ENCODE measurements around the gene SLC22A14. TPM values are rescaled to one million over a fixed set of nuclear protein-coding genes. Genes with fewer than 3 reads are reported as not detected.
"Not testable (repeated sequence)": the region's sequence is repeated elsewhere in the genome, so short reads cannot be mapped to it uniquely, and the experiment has no call there.

Gene SLC22A14, protein sequence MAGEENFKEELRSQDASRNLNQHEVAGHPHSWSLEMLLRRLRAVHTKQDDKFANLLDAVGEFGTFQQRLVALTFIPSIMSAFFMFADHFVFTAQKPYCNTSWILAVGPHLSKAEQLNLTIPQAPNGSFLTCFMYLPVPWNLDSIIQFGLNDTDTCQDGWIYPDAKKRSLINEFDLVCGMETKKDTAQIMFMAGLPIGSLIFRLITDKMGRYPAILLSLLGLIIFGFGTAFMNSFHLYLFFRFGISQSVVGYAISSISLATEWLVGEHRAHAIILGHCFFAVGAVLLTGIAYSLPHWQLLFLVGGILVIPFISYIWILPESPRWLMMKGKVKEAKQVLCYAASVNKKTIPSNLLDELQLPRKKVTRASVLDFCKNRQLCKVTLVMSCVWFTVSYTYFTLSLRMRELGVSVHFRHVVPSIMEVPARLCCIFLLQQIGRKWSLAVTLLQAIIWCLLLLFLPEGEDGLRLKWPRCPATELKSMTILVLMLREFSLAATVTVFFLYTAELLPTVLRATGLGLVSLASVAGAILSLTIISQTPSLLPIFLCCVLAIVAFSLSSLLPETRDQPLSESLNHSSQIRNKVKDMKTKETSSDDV
- polyA plus RNA-seq (ENCODE audit: insufficient read length in 4 of 4): under 1 TPM; 0.21 to 0.99 (median 0.64) TPM

DNA sequence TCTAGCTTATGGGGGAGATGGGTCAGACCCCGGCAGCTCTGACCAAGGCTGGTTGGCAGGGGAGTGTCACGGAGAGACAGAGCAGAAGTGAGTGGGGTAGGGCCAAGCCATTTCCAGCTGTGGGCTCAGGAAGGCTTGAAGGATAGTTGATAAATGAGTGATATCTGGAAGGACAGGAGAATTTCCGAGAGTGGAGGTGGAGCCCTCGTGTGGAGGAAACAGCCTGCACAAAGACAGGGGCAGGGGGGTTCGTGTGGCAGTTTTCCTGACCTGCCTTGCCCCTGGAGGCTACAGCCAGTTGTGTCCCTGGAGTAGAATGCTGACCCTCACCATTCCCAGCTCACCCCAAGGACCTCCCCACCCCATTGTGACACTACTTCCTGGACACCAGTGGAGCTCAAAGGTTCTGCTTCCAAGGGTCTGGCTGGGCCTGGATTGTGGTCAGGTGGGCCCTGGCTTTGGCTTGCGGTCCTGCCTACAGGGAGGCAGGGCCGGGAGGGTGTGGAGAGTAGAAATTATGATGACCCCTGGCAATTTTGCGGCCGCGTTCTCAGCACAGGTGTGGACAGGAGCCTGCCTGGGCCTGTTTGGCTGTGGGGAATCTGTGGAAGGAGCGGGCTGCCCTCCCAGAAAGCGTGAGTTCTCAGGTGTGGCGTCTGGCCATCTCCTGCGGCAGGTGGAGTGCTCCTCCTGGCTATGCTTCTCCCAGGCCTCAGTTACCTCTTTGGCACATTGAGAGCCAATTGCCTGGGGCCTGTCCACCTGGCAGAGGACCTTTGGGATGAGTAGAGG lies at the start of gene SLC22A14:
Gene SLC22A14 (plus strand): TSS at position 400 of the 792 bp plus-strand sequence. CDS start 23,733 bp downstream, outside the sequence.
- DNase-seq (ENCODE audit: low read depth in 4 of 4, low spot score in 2 of 4): no peak

DNA sequence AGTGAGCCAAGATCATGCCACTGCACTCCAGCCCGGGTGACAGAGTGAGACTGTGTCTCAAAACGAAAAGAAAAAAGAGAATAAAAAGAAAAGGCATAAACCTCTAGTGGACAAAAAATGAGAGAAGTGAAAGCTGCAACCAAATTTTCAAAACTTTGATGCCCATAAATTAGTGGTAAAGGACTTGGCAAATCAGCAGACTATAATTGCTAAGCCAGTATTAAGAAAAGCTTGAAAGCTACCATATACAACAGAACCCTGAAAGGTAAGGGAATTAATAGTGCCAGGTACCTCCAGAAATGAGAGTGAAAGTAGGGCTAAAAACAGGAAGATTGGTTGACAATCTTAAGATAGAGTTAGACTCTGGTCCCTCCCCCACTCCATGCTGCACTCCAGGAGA lies 49.4 kb upstream of the SLC22A14 start:
- DNase-seq (ENCODE audit: low read depth in 4 of 4, low spot score in 2 of 4): no peak

DNA sequence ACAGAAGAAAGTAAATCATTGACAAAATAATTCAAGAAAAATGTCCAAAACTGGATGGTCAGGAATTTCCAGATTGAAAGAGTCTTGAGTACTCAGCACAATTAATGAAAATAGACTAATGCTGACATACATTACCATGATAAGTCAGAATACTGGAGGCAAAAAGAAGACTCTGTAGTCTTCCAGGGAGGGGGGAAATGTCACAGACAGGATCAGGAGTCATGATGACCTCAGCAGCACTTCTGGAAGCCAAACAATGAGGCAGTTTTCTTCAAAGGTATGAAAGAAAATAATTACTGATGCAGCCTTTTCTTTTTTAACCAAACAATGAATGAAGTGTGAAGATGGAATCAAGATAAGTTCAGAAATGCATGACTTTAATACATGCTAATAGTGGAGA lies 46.6 kb upstream of the SLC22A14 start:
- no peak for DNase-seq (ENCODE audit: low read depth in 4 of 4, low spot score in 2 of 4)

DNA sequence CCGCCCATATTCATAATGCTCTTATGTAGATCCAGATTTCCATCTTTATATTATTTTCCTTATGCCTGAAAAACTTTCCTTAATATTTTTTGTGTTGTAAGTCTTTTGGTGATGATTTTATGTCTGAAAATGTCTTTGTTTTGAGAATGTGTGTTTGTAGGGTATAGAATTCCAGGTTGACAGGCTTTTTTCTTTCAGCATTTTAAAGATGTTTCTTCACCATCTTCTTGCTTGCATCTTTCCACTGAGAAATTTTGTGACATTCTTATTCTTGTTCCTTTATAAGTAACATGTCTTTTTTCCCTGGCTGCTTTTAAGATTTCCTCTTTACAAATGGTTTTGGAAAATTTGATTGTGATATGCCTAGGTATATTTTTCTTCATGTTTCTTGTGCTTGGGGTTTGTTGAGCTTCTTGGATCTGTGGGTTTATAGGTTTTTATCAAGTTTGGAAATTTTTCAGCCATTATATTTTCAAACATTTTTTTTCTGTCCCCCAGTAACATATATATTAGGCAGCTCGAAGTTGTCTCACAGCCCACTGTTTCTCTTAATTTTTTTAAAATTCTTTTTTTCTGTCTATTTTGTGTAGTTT lies 43.6 kb upstream of the SLC22A14 start:
- DNase-seq (ENCODE audit: low read depth in 4 of 4, low spot score in 2 of 4): no peak

DNA sequence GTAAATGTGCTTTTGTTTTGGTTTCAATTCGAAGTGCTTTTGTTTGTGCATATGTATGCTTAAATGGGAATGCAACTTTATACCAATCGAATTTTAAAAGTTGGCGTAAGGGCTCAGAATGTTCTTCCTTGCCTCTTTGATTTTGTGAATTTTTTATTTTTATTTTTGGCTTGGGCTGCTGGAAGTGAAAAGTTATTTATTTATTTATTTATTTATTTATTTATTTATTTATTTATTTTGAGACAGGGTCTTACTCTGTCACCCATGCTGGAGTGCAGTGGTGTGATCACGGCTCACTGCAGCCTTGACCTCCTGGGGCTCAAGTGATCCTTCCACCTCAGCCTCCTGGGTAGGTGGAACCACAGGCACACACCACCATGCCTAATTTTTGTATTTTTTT lies 39.3 kb upstream of the SLC22A14 start:
- not testable (repeated sequence) for DNase-seq (ENCODE audit: low read depth in 4 of 4, low spot score in 2 of 4)

DNA sequence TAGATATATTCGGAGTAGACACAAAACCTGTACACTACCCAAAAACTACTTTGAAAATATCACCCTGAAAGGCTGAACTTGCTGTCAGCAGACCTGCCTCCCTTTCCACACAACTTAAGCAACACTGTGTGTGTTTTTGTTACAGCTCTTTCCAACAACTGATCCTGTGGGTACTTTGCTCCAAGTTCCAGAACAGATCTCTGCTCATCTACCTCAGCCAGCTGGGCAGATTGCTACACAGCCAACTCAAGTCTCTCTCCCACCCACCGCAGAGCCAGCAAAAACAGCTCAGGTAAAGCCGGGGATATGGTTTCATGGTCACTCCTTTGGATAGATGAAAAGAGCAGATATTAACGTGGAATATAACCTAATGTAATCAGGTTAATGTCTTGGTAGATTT lies 36.2 kb upstream of the SLC22A14 start:
- DNase-seq (ENCODE audit: low read depth in 4 of 4, low spot score in 2 of 4): no peak

DNA sequence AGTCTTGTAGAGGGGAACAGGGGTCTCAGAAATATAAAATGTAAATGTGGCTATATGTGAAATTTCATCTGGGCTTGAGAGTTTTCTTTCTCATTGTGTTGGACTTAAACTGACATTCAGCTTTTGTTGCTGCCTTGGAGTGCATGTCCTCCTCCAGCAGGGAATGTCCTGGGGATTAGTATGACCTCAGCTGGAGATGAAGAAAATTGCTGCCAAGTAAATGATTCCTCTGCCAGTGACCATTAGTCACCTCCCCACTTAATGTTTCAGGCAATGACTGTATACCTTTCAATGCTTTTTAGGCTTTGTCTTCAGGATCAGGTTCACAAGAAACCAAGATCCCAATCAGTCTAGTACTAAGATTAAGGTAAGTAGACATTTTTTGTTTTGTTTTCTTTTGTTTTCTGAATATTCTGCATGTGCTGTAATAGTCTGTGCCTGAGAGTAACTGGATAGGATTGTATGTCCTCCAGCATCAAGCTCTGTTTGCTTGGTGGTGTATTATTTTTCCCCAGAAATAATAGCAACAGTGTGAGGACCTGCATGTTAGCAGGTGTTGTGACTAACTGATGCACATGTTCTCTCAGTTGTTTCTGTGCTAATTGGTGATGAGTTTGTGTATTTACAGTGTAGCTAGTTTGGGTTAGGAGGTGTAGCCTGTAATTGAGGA lies 34.6 kb upstream of the SLC22A14 start:
- no peak for DNase-seq (ENCODE audit: low read depth in 4 of 4, low spot score in 2 of 4)

DNA sequence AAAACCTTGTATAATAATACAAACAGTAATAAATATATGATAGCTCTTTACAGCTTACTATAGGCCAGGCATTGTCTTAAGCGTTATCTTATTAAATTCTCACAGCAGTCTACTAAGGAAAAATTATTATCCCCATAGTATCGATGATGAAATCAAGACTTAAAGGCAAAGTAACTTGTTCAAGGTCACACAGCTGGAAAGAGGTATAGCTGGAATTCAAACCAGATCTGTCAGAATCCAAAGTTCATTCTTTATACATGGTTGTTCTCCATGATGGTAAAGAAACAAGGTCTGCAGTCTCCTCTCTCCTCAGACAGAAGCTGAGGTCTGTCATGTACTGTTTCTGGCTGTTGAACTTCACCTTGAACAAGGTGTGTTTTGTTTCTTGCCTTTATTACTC lies 31.9 kb upstream of the SLC22A14 start:
- DNase-seq (ENCODE audit: low read depth in 4 of 4, low spot score in 2 of 4): no peak

DNA sequence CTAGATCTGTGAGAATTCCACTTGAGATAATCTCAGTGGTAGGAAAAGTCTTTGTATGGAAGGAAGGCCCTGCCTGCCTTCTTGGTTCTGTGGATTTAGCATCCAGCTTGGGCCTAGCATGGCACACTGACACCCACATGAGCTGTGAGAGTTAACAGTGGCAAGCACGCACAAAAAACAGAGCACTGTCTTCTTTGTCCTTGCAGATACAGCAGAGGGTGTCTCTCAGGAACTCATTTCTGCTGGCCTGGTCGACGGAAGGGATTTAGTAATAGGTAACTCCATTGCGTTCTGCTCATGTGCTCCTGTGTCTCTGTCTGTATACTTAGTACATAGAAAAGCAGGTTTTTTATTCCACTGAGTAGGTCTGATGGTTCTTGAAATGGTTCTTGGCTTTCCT lies 30.9 kb upstream of the SLC22A14 start:
- no peak for DNase-seq (ENCODE audit: low read depth in 4 of 4, low spot score in 2 of 4)

DNA sequence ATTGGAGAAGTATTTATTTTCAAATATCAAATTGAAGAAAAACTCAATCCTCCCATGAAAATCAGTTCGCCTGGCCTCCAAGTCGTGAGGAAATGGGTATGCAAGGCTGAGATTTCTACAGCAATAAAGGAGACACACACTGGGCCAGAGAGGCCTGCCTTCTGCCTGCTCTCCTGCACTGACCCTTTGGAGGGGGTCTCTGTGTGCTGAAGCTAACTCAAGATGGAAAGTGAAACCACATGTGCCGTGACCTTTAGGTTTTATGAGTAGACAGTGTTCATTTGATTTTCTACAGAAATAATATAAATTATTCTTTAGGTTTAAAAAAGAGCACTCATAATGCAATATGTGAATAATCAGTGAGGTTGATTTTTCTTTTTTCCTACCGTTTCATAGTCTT lies 28.4 kb upstream of the SLC22A14 start:
- no peak for DNase-seq (ENCODE audit: low read depth in 4 of 4, low spot score in 2 of 4)

DNA sequence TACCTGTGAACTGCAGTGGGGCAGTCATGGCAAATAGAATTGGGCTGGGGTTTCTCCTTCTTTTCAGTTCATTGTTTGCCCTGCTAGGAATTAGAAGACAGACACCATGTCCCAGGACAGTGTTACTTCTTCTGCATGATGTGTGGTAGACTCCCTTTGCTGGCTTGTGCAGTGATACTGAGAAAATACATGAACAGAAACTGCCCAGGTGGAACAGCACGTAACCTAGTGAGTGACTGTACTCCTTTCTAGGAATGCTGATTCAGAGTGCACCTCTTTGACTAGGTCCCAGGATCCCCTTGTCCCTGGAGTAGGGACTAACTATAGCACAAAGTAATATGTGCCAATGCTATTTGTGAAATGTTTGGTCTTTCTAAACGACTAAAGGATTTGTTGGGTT lies 27.2 kb upstream of the SLC22A14 start:
- no peak for DNase-seq (ENCODE audit: low read depth in 4 of 4, low spot score in 2 of 4)

DNA sequence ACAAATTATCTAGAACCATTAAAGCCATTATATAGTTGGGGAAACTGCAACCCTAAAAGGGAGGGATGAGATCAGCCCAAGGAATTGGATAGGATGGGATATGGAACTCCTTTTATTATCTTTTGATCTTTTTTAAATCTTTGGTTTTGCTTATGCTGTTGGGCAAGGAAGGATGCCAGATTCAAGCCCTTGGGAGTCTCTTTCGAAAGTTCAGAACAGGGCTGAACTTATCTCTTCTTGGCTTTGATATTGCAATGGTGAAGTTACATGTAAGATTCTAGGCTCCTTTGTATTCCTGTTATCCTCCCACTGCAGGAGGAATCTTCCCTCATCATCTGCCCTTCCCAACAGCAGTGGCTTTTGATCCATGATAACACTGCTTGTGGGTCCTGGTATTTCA lies 26.5 kb upstream of the SLC22A14 start:
- no peak for DNase-seq (ENCODE audit: low read depth in 4 of 4, low spot score in 2 of 4)

DNA sequence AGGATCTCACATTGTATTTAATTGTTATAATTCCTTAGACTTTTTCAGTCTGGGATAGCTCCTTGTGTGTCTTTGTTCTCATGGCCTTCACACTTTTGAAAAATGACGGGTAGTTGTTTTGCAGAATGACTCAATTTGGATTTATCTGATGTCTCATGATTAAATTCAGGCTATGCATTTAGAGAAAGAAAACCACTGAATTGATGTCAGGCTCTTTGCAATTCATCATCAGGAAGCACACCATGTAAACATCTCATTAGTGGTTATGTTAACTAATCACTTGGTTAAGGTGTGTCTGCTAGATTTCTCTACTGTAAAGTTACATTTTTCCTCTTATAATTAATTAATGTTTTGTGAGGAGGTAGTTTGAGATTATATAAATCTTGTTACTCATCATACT lies 24.5 kb upstream of the SLC22A14 start:
- DNase-seq (ENCODE audit: low read depth in 4 of 4, low spot score in 2 of 4): no peak

DNA sequence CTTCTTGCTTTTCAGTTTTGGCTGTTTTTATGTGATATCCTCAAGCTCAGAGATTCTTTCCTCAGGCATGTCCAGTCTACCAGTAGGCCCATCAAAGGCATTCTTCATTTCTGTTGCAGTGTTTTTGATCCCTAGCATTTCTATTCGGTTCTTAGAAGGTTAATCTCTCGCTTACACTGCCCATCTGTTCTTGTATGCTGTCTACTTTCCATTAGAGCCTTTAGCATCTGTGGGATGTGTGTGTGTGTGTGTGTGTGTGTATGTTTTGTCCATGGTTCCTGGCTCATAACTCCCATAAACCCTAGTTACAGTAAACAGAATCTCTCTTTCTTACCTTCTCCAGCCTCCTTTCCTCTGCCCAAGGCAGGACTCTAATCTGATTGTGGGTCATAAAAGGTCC lies 21.6 kb upstream of the SLC22A14 start:
- DNase-seq (ENCODE audit: low read depth in 4 of 4, low spot score in 2 of 4): no peak

DNA sequence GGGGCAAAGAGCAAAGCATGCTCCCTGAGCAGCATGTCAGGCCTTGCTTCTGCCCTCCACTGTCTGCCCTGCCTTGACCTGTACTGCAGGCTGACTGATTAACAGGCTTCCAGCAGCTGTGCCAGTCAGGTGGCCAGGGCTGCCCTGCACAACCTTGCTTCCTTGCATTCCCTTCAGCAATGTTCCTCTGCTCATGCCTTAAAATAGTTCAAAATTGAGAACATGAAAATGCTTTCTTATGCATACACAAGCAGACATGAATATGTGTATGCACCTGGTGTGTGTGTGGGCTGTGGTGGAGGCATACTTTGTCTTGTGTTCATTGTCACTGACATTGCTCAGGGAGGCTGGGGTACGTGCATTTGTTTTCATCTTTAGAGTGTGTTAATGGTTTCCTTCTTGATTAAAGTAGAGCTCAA lies 17.7 kb upstream of the SLC22A14 start:
- no peak for DNase-seq (ENCODE audit: low read depth in 4 of 4, low spot score in 2 of 4)

DNA sequence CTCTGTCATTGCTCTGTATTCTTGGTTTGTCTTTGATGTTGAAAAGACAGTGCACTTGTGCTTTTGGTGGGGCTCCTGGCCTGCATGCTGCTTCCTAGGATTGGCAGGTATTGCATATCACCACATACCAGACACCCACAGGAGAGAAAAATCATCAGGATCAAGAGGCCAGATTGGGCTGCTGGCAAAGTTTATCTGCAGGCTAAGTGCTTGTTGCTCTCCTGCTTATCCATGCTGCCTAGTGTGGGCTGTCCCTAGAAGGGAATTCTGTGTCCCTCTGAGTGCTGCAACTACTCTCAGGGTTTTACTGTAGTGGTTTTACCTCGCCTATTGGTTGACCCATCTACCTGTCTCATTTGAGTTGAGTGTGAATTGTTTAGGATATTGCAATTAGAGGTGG lies 17.3 kb upstream of the SLC22A14 start:
- no peak for DNase-seq (ENCODE audit: low read depth in 4 of 4, low spot score in 2 of 4)

DNA sequence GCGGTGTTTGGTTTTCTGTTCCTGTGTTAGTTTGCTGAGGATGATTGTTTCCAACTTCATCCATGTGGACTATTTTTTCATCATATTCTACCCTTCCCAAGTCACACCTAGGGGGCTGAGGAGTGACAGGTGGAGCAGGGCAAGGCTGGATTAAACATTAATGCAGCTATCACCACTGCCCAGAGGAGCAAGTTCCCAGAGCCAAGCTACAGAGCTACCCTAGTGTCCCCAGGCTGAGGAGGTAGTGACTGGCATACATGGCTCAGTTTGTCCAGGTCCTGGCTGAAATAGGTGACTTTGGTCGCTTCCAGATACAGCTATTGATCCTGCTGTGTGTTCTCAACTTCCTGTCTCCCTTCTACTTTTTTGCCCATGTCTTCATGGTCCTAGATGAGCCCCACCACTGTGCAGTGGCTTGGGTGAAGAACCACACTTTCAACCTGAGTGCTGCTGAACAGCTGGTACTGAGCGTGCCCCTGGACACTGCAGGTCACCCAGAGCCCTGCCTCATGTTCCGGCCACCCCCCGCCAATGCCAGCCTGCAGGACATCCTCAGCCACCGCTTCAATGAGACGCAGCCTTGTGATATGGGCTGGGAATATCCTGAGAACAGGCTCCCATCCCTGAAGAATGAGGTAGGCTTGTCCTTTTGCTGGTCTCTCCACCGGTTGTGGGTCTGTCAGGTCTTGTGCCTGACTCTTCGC lies 16.3 kb upstream of the SLC22A14 start, which contains the start of gene SLC22A13:
Gene SLC22A13 (plus strand): TSS at position 209 of the 704 bp plus-strand sequence. CDS start 49 bp downstream, at position 258.
- no peak for DNase-seq (ENCODE audit: low read depth in 4 of 4, low spot score in 2 of 4)

DNA sequence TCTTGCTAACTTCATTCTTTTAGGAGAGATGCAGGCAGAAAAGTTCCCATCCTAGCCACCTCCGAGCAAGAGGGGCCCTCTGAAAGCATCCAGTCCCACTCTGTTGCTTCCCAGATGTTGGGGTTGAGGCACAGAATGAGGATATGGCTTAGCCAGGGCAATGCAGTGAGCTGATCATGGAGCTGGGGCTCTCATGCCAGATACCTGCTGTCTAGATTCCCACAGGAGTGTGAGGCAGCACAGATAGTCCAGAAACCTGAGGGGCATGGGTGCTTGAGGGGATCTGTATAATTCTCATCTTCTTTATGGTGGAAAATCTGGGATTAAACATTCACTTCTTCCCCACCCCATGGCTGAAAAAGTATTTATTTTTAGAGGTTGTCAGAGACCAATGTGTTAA lies 15.3 kb upstream of the SLC22A14 start:
- no peak for DNase-seq (ENCODE audit: low read depth in 4 of 4, low spot score in 2 of 4)

DNA sequence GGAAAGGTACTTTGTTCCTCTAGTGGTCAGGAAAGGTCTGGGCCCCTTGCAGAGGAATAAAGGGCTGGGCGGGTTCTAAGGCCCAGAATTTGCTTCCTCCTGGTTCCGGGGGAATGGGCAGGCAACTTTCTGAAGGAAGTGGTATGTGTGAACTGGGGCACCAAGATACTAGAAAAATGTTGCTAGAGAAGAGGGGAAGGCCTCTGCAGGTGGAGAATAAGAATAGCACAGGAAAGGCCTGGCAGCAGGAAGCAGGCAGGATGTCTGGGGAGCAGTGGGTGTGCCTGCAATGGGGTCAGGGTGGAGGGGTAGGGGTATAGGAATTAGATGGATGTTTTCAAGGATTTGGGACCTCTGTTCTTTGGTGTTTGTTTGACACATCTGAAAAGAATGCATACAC lies 14.4 kb upstream of the SLC22A14 start:
- DNase-seq (ENCODE audit: low read depth in 4 of 4, low spot score in 2 of 4): no peak

DNA sequence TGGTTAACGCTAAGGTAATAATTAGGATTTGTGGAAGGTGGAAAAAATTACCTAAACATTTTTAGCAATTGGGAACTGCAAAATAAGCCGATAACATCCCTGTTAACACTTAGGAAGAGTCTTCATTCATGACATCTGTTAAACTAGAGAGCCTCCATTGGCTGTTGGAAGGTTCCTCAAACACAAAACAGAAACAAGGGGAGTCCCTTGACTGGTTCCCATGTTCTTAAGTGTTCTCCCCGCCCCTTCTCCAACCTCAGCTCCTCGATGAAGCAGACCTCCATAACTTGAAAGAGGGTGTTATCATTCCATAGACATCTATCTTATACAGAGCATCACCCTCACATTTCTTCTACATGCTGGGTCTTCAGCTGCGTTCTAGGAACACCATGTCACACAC lies 14.0 kb upstream of the SLC22A14 start:
- no peak for DNase-seq (ENCODE audit: low read depth in 4 of 4, low spot score in 2 of 4)
